Cardiac septum (tissue), 1 donor: Measurements from ENCODE around the gene FAM124A. TPM values are rescaled to one million over a fixed set of nuclear protein-coding genes. Genes with fewer than 3 reads are reported as not detected.

Experiments
- DNase-seq: peaks from one replicate; pipeline ENCODE4 v3.0.0-alpha.2; 2020; ENCODE audit warnings: low spot score
- intact Hi-C: fragments of 100-400 bp; cut with DNase I; formaldehyde crosslinking; loops from one replicate; pipeline ENCODE4 v1.14.0; 2022
- total RNA-seq: library from RNA; stranded (reverse); fragmentation: NEBNext Ultra II Directional; extraction: Animal tissue kit (Norgen Biotek cat#: 25700); gene quantifications from one replicate; pipeline ENCODE4 v1.2.1, GENCODE V29; 2021
- donor health status: DM: no; HTN: no; CAD: no.

FAM124A gene
- total RNA-seq, 1 donor from 2014 or later: 4.6 TPM

GRCh38 chr13:51213173-51213728 lies 8.9 kb upstream of the FAM124A start:
- intact Hi-C loops: loop anchor here (5.0 kb wide), 1 partner anchor 76 kb away; no protein-coding TSS in a partner anchor

DNA sequence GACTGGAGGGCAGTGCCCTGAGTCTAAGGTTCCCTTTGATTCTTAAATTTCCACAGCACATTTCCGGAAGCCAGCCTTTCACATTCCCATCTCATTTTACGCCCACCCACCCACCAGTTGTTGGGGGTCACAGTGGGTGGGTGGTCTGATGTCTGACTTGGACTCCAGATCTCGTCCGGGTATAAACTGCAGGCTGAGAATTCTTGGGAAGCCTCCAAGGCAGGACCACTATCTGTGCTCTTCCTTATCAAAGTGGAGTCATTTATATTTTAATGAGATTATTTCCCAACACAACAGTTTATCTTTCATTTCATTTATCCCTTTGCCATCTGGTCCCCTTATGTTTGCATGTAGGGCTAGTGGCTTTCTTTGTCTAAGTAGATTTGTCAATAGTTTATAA lies 3.6 kb upstream of the FAM124A start:
- intact Hi-C loops: no loop called here
- no peak for DNase-seq

More at GRCh38 chr13:51213173-51213728, 8.9 kb upstream of the FAM124A start:
- DNase-seq: no peak

- no peak for DNase-seq
- intact Hi-C loops: loop anchor here (5.0 kb wide), 1 partner anchor 68 kb away; no protein-coding TSS in a partner anchor
Measured at GRCh38 chr13:51220706-51221105, 1.5 kb upstream of the FAM124A start.

DNA sequence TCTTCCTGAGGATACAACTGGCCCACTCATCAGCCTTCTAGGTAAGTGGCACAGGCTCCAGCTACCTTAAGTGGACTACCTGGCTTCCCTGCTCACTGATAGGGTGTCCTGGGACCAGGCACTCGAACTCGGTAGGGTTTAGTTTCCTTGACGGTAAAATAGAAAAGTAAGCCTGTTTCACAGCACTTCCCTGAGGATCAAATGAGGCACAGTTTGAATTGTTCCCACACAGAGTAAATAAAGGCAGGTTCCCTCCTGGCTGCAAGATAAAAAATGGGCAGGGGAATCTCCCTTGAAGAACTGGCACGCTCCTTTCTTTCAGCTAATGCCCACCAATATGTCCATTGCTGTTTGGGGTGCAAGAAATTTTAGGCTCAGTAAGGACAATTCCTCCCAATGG lies 1.1 kb upstream of the FAM124A start:
- intact Hi-C loops: loop anchor here (5.0 kb wide), 1 partner anchor 69 kb away; no protein-coding TSS in a partner anchor
- DNase-seq: no peak

DNA sequence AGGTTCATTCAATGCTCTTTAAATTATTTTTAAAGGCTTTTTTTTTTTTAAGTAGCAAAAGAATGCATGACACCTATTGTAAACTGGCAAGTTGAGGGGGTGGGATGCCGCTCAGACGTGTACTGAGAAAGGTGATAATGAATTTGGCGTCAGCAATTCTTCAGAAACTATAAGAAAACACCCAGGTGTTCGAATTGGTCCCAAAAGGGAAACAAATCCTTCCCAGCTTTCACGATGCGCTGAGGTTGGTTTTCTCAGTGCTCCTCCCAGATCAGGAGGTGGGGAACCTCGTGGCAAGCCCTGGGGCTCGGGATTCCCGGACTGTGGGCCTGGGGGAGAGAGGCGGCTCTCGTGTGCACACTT lies 543 bp upstream of the FAM124A start:
- no peak for DNase-seq
- intact Hi-C loops: loop anchor here (1.0 to 5.0 kb wide), 3 partner anchors 25 to 69 kb away; no protein-coding TSS in a partner anchor

DNA sequence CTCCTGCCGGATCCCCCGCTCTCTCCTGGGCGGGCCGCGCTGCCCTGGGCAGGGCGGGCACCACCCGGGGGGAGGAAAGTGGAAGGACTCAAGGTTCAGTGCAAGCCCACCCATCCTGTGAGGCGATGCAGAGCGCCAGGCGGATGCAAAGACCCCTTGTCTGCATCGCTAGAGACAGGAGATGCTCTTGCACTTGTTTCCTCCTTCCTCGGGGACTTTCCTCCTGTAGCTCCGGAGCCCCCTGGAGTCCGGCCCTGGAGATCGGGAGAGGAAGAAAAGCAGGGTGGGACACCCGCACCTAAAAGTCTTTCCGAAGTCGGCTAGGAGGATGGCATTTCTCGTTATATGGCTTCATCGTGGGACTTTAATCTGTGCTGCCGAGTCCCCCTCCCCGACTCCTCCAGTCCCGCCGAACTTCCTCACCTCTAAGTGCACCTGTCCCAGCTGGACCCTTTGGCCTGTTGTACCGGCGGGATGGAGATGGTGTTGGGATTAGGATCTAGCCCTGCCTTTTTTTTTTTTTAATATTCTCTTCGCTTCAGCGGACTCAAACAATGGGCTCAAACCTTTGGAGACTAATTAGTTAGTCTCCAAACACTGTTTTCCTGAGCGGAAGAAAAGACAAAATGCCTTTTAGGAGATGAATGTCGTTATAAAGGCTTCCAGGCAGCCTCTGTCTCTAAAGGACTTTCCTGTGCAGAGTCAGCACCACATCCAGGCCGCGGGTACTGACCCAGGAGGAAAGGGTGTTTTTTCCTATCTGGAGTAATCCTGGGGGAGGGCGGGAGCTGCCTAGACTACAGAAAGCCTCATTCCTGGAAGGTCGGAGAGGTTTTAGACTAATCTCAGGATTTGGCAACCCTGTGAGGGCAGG lies 725 bp downstream of the FAM124A start:
- no peak for DNase-seq
- intact Hi-C loops: loop anchor here (1.0 to 5.0 kb wide), 3 partner anchors 24 to 71 kb away; no protein-coding TSS in a partner anchor

- intact Hi-C loops: loop anchor here (2.0 to 5.0 kb wide), 2 partner anchors 23 to 71 kb away; no protein-coding TSS in a partner anchor
- DNase-seq: no peak
Measured at GRCh38 chr13:51223560-51224270, 1.5 kb downstream of the FAM124A start.

GRCh38 chr13:51225029-51225428 lies 2.8 kb downstream of the FAM124A start:
- no peak for DNase-seq
- intact Hi-C loops: no loop called here

DNA sequence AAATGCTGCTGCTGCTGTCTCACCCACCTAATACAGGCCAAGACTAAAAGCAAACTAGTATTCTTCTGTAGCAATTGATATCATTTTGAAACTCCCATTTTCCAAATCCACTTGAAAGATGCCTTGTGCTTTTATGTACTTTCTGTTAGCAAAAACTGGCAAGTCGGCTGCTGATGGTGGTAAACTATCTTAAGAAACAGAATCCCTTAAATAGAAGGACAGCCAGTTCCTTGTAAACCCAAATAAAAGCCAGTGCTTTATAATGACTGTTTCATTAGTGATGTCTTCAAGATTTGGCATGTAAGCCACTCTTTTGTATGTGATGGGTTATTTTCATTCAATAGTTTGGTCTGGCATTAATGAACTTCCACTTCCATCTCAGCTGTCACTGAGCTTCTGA lies 5.2 kb downstream of the FAM124A start:
- intact Hi-C loops: no loop called here
- DNase-seq: no peak

DNA sequence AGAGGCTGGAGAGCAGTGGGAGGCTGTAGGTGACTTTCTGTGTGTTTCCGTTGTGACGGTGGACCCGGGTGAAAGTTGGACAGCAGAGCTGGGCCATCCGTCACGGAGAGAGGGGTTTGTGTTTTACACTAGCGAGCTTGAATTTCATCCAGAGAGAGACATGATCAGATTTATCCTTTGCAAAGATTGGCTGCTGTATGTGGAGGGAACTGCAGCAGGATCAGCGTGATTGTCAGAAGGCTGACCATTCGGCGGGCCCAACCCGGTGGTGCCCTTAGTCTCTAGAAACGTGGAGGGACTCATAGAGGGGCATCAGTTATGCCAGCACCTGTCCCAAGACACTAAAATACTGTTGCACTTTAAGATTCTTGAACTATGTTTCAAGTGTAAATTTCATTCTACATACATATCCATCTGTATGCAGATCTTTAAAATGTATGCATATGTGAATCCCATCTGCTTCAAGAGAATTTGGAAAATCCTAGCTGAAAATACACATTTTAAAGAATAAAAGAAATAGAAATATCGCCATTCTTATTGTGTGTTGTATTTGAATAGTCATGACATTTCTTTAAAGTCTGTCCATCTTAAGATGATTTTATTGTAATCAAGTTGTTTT lies 7.0 kb downstream of the FAM124A start:
- no peak for DNase-seq
- intact Hi-C loops: no loop called here

DNA sequence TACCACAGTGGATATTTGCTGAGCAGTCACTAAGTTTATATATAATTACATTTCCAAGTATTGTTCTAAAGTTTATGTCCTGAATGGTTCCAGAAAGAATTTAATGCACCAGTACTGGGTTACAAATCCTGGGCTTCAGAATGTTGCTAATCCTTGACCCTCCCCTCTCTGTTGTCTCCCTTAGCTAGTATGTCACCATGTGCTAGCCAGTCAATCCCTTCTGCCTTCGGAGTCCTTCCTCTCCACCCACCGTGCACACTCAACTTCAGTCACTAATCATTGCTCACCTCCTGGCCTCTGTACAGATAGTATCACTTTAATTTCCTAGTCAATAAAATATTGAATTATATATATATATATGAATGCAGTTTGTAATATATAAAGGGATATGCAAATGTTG lies 7.5 kb downstream of the FAM124A start:
- intact Hi-C loops: no loop called here

GRCh38 chr13:51230477-51231105 lies 8.4 kb downstream of the FAM124A start:
- DNase-seq: no peak
- intact Hi-C loops: no loop called here

More for the DNA sequence above, 7.5 kb downstream of the FAM124A start:
- DNase-seq: no peak

GRCh38 chr13:51231456-51231855 lies 9.3 kb downstream of the FAM124A start:
- intact Hi-C loops: no loop called here
- no peak for DNase-seq

DNA sequence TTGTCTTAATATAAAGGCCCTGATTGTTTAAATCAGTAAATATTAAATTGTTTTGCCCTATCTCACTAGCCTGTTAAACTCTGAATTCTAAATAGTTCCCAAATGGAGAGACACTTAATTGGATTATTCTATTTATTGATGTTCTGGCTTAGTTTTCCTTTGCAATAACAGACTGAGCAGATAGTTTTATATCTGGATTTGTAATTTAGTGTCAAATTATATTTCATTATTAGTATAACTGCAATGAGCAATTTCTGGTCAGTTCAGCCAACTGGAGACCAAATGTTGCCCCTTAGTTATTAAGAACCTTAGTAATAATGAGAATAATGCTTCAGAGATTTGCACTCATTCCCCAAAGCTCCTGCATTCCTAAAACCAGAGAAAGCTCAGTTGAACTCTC lies 10.1 kb downstream of the FAM124A start:
- intact Hi-C loops: no loop called here
- DNase-seq: no peak

- no peak for DNase-seq
- intact Hi-C loops: no loop called here
Measured at GRCh38 chr13:51233117-51233826, 11.1 kb downstream of the FAM124A start.

- intact Hi-C loops: no loop called here
- no peak for DNase-seq
Measured at GRCh38 chr13:51234676-51235075, 12.5 kb downstream of the FAM124A start.

GRCh38 chr13:51235186-51235585 lies 13.0 kb downstream of the FAM124A start:
- intact Hi-C loops: no loop called here
- no peak for DNase-seq

DNA sequence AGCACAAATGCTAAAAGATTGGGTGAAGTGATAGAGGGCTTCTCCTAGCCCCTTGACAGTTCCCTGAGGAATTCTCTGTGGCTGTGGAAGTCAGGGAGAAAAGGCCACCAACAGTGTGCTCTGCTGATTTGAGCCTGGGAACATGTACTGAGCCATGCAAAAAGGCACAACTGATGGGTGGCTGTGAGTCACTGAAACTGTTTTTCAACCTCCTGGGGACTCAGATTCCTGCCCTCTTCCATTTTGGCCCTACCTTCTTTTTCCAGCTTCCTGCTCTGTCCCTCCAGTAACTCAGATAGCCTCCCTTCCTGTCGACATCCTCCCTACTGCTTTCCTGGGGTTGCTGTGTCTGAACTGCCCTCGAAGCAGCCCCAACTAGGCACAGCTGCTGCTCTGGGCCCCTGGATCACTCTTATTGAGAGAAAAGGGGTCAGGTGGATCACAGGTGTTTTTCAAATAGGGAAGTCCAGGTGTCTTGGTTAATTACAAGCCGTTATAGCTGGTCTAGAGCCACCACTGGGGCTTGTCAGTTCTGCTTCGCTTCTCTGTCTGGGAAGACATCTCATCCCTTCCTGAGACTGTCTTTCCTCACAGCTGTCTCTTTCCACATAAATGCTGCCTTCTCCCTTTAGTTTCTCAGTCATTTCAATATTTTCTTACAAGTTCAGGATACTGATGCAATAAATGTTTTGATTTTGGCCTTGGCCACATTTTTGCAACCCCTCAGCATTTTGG lies 13.7 kb downstream of the FAM124A start:
- no peak for DNase-seq
- intact Hi-C loops: no loop called here
